GM12801 (cell line): ENCODE data around the gene BRD8.

Experiments used
- CTCF ChIP-seq: IDR thresholded peaks from one replicate; pipeline ENCODE4 v1.5.1; 2011; ENCODE audit warnings: control low read depth; ENCODE audit not compliant: insufficient read length; ENCODE audit errors: extremely low read depth

BRD8 gene

GRCh38 chr5:138210985-138211384, 32.6 kb upstream of the BRD8 start:
- no peak for TF ChIP-seq CTCF

GRCh38 chr5:138192826-138193225, 14.4 kb upstream of the BRD8 start:
- TF ChIP-seq CTCF = no peak

- no peak for TF ChIP-seq CTCF
These were observed 10.2 kb upstream of the BRD8 start for GRCh38 chr5:138188626-138189025.

- TF ChIP-seq CTCF = no peak
These were observed 7.6 kb upstream of the BRD8 start for GRCh38 chr5:138186002-138186447.

GRCh38 chr5:138182808-138183207, 4.4 kb upstream of the BRD8 start:
- no peak for TF ChIP-seq CTCF

- TF ChIP-seq CTCF = no peak
These were observed 2.4 kb upstream of the BRD8 start for GRCh38 chr5:138180841-138181240.

GRCh38 chr5:138180183-138180782, 1.9 kb upstream of the BRD8 start:
- no peak for TF ChIP-seq CTCF
